Neuronal stem cell (in vitro differentiated cells): ENCODE data around the gene KIF1A.
A peak's percentile ranks its signal among the peaks of the same experiment; 100 is the strongest.

Experiments used
- DNase-seq: peaks from one replicate; pipeline ENCODE4 v3.0.0-alpha.2; 2013; ENCODE audit warnings: low spot score
- H2AFZ ChIP-seq: one replicate; pipeline ENCODE4 v1.6.1; 2013; ENCODE audit warnings: mild to moderate bottlenecking, low read length, inconsistent platforms
- H2AK5ac ChIP-seq: 2 replicates; pipeline ENCODE4 v1.6.1; 2013; ENCODE audit warnings: low read depth, mild to moderate bottlenecking, inconsistent platforms, low read length, moderate library complexity, mixed read lengths
- H2BK120ac ChIP-seq: 2 replicates; pipeline ENCODE4 v1.6.1; 2013; ENCODE audit warnings: low read depth, mild to moderate bottlenecking, inconsistent platforms, low read length, moderate library complexity, mixed read lengths
- H2BK12ac ChIP-seq: one replicate; pipeline ENCODE4 v1.6.1; 2013; ENCODE audit warnings: low read length, inconsistent platforms
- H2BK15ac ChIP-seq: 2 replicates; pipeline ENCODE4 v1.6.1; 2013; ENCODE audit warnings: mild to moderate bottlenecking, low read length, inconsistent platforms, mixed read lengths
- H2BK5ac ChIP-seq: one replicate; pipeline ENCODE4 v1.6.1; 2013; ENCODE audit warnings: inconsistent platforms, mild to moderate bottlenecking, low read length, moderate library complexity
- H3K14ac ChIP-seq: one replicate; pipeline ENCODE4 v1.6.1; 2013; ENCODE audit warnings: low read length, inconsistent platforms
- H3K18ac ChIP-seq: 2 replicates; pipeline ENCODE4 v1.6.1; 2013; ENCODE audit warnings: low read length, inconsistent platforms
- H3K23ac ChIP-seq: 2 replicates; pipeline ENCODE4 v1.6.1; 2013; ENCODE audit warnings: low read depth, mild to moderate bottlenecking, mixed read lengths, low read length, inconsistent platforms; ENCODE audit not compliant: poor library complexity
- H3K27ac ChIP-seq: replicated peaks from 3 replicates; pipeline ENCODE4 v1.5.1; 2013; ENCODE audit warnings: low read length, inconsistent platforms
- H3K27me3 ChIP-seq, 3 experiments: 2 replicates each; pipeline ENCODE4 v1.6.1; 2013; ENCODE audit warnings: low read length in 3 of 3, mild to moderate bottlenecking in 2 of 3, inconsistent platforms in 1 of 3, low read depth in 1 of 3, mixed read lengths in 1 of 3, moderate library complexity in 1 of 3; ENCODE audit not compliant: control insufficient read depth in 3 of 3, insufficient read depth in 3 of 3
- H3K36me3 ChIP-seq, 2 donors: replicated peaks in 1 of 2; 2 replicates each; pipeline ENCODE4 v1.6.1; 2013; ENCODE audit warnings: low read length in 2 of 2; ENCODE audit not compliant: control insufficient read depth in 2 of 2, insufficient read depth in 2 of 2
- H3K4ac ChIP-seq: 2 replicates; pipeline ENCODE4 v1.6.1; 2013; ENCODE audit warnings: inconsistent platforms, mild to moderate bottlenecking, low read length, moderate library complexity
- H3K4me1 ChIP-seq, 2 donors: 1 replicate in 1 of 2; 2 replicates in 1 of 2; pipeline ENCODE4 v1.6.1; 2013; ENCODE audit warnings: low read length in 2 of 2, low read depth in 1 of 2; ENCODE audit not compliant: control insufficient read depth in 2 of 2, insufficient read depth in 1 of 2
- H3K4me2 ChIP-seq: one replicate; pipeline ENCODE4 v1.6.1; 2013; ENCODE audit warnings: mild to moderate bottlenecking, low read length, inconsistent platforms; ENCODE audit not compliant: insufficient read depth, poor library complexity, severe bottlenecking
- H3K4me3 ChIP-seq, 2 donors: 2 replicates each; pipeline ENCODE4 v1.5.1; 2013; ENCODE audit warnings: low read length in 2 of 2, mild to moderate bottlenecking in 2 of 2, inconsistent platforms in 1 of 2, moderate library complexity in 1 of 2
- H3K79me1 ChIP-seq: one replicate; pipeline ENCODE4 v1.6.1; 2013; ENCODE audit warnings: low read depth, mild to moderate bottlenecking, inconsistent platforms, low read length, moderate library complexity
- H3K9ac ChIP-seq: one replicate; pipeline ENCODE4 v1.6.1; 2013; ENCODE audit warnings: mild to moderate bottlenecking, low read depth, low read length, inconsistent platforms; ENCODE audit not compliant: poor library complexity
- H3K9me3 ChIP-seq, 2 donors: replicated peaks in 1 of 2; 2 replicates each; pipeline versions ENCODE3 to v1.6.1; 2013; ENCODE audit warnings: low read length in 2 of 2, mild to moderate bottlenecking in 2 of 2, inconsistent platforms in 1 of 2, low read depth in 1 of 2, mixed read lengths in 1 of 2, moderate library complexity in 1 of 2; ENCODE audit not compliant: control insufficient read depth in 2 of 2, insufficient read depth in 1 of 2
- H4K8ac ChIP-seq: one replicate; pipeline ENCODE4 v1.6.1; 2013; ENCODE audit warnings: low read depth, mild to moderate bottlenecking, inconsistent platforms, low read length, moderate library complexity
- H4K91ac ChIP-seq: one replicate; pipeline ENCODE4 v1.6.1; 2013; ENCODE audit warnings: low read length, low read depth, mild to moderate bottlenecking, inconsistent platforms; ENCODE audit not compliant: poor library complexity
- WGBS, 2 donors: extraction: QIAGEN DNeasy Blood & Tissue Kit; methylation state at CpG; one replicate each; pipeline ENCODE4 v1.1.7; 2013; ENCODE audit warnings: missing lambda C conversion rate in 2 of 2, mixed read lengths in 1 of 2; ENCODE audit not compliant: insufficient read length in 2 of 2, insufficient replicate concordance in 1 of 2; ENCODE audit errors: extremely low coverage in 2 of 2; 5-methylcytosine and 5-hydroxymethylcytosine counted together

Gene KIF1A

GRCh38 chr2:240852671-240853314 lies 32.8 kb upstream of the KIF1A start:
- no peaks in the 10 kb centered on the region for H3K36me3 ChIP-seq
- H2BK120ac ChIP-seq = no peak overlapping the region
- H3K9ac ChIP-seq = no peak overlapping the region

GRCh38 chr2:240851078-240851991 lies 31.3 kb upstream of the KIF1A start:
- Histone ChIP-seq H2AFZ (no peak overlapping the region), H2AK5ac (peak overlapping the region; percentile 10), H3K4me1 (peaks cover 0 to 7% of the 10 kb centered on the region in 2 donors)

More at GRCh38 chr2:240852671-240853314, 32.8 kb upstream of the KIF1A start:
- H3K4me1 ChIP-seq = peaks cover 0 to 7% of the 10 kb centered on the region in 2 donors
- peaks cover 0 to 3% of the 10 kb centered on the region in 2 donors for H3K9me3 ChIP-seq
- H3K4me2 ChIP-seq = no peak overlapping the region
- no peak for DNase-seq
- peak overlapping the region in 1 of 2 donors; percentile 25 for H3K4me3 ChIP-seq
- H3K14ac ChIP-seq = no peak overlapping the region
- H4K91ac ChIP-seq = peak overlapping the region; percentile 20
- no CpG with 5 or more reads among the region's 15 CpGs for WGBS, 2 donors
- H2AK5ac ChIP-seq = peak overlapping the region; percentile 22
- no peak overlapping the region for H2BK5ac ChIP-seq
- H3K4ac ChIP-seq = no peak overlapping the region
- H2BK12ac ChIP-seq = no peak overlapping the region
- H3K18ac ChIP-seq = no peak overlapping the region
- H2BK15ac ChIP-seq = peak overlapping the region; percentile 28
- H3K79me1 ChIP-seq = no peaks in the 10 kb centered on the region
- peaks cover 0 to 3% (median 0%) of the 10 kb centered on the region in 3 experiments for H3K27me3 ChIP-seq
- H3K27ac ChIP-seq = no peak overlapping the region
- no peak overlapping the region for H2AFZ ChIP-seq
- H3K23ac ChIP-seq = no peak overlapping the region
- no peak overlapping the region for H4K8ac ChIP-seq

GRCh38 chr2:240850756-240851077 lies 30.7 kb upstream of the KIF1A start:
- Histone ChIP-seq H3K9ac (no peak overlapping the region), H3K27ac (no peak overlapping the region), H3K18ac (no peak overlapping the region), H2BK5ac (no peak overlapping the region), H3K9me3 (peaks cover 0 to 3% of the 10 kb centered on the region in 2 donors), H3K23ac (no peak overlapping the region), H4K91ac (no peak overlapping the region), H4K8ac (no peak overlapping the region), H3K36me3 (no peaks in the 10 kb centered on the region), H3K79me1 (no peaks in the 10 kb centered on the region), H2BK15ac (peak overlapping the region; percentile 46), H3K4me2 (no peak overlapping the region), H3K4me3 (no peak overlapping the region), H2AFZ (no peak overlapping the region), H3K4me1 (peaks cover 0 to 7% of the 10 kb centered on the region in 2 donors), H3K27me3 (no peaks in the 10 kb centered on the region), H2AK5ac (peak overlapping the region; percentile 10), H2BK12ac (no peak overlapping the region), H3K14ac (no peak overlapping the region), H2BK120ac (no peak overlapping the region), H3K4ac (no peak overlapping the region)
- WGBS, 2 donors = no CpG with 5 or more reads among the region's 11 CpGs
- DNase-seq = no peak

More at GRCh38 chr2:240851078-240851991, 31.3 kb upstream of the KIF1A start:
- H3K4ac ChIP-seq = no peak overlapping the region
- peak overlapping the region; percentile 37 for H2BK15ac ChIP-seq
- DNase-seq = peak; percentile 90
- H3K27me3 ChIP-seq = no peaks in the 10 kb centered on the region
- H3K9me3 ChIP-seq = peaks cover 0 to 3% of the 10 kb centered on the region in 2 donors
- no peak overlapping the region for H4K91ac ChIP-seq
- H3K27ac ChIP-seq = peak overlapping the region; percentile 19
- H3K36me3 ChIP-seq = no peaks in the 10 kb centered on the region
- H3K18ac ChIP-seq = no peak overlapping the region
- no peak overlapping the region for H2BK12ac ChIP-seq
- H4K8ac ChIP-seq = no peak overlapping the region
- H3K23ac ChIP-seq = no peak overlapping the region
- no CpG with 5 or more reads among the region's 33 CpGs for WGBS, 2 donors
- no peak overlapping the region for H3K4me2 ChIP-seq
- no peak overlapping the region for H3K14ac ChIP-seq
- no peaks in the 10 kb centered on the region for H3K79me1 ChIP-seq
- H3K9ac ChIP-seq = no peak overlapping the region
- H2BK5ac ChIP-seq = no peak overlapping the region
- H2BK120ac ChIP-seq = no peak overlapping the region
- H3K4me3 ChIP-seq = no peak overlapping the region

GRCh38 chr2:240850026-240850425 lies 30.0 kb upstream of the KIF1A start:
- Histone ChIP-seq H4K8ac (no peak overlapping the region), H2BK120ac (no peak overlapping the region), H2BK12ac (no peak overlapping the region), H2AFZ (no peak overlapping the region), H3K9ac (no peak overlapping the region), H4K91ac (no peak overlapping the region), H3K18ac (no peak overlapping the region), H3K4me3 (no peak overlapping the region), H3K9me3 (peaks cover 0 to 2% of the 10 kb centered on the region in 2 donors), H3K4me2 (no peak overlapping the region), H3K27ac (no peak overlapping the region), H2BK5ac (no peak overlapping the region), H2AK5ac (peak overlapping the region; percentile 64), H3K27me3 (no peaks in the 10 kb centered on the region), H3K36me3 (no peaks in the 10 kb centered on the region), H3K79me1 (no peaks in the 10 kb centered on the region), H3K14ac (no peak overlapping the region), H3K4me1 (peaks cover 0 to 7% of the 10 kb centered on the region in 2 donors), H3K23ac (no peak overlapping the region), H3K4ac (no peak overlapping the region), H2BK15ac (no peak overlapping the region)
- no CpG with 5 or more reads among the region's 11 CpGs for WGBS, 2 donors
- no peak for DNase-seq
